Endodermal cell (in vitro differentiated cells): ENCODE data around the gene SKIL. TPM values are rescaled to one million over a fixed set of nuclear protein-coding genes. Genes with fewer than 3 reads are reported as not detected.

Experiments
- DNase-seq: peaks from one replicate; pipeline ENCODE4 v3.0.0-alpha.2; 2017
- H3K27ac ChIP-seq: 2 replicates; pipeline ENCODE4 v1.5.1; 2013; ENCODE audit warnings: mild to moderate bottlenecking, low read depth, low read length, moderate library complexity
- H3K27me3 ChIP-seq: 2 replicates; pipeline ENCODE4 v1.6.1; 2013; ENCODE audit warnings: mild to moderate bottlenecking, low read length, moderate library complexity; ENCODE audit not compliant: insufficient read depth, control insufficient read depth, poor library complexity, severe bottlenecking
- H3K36me3 ChIP-seq: 2 replicates; pipeline ENCODE4 v1.7.0; 2013; ENCODE audit warnings: mild to moderate bottlenecking, low read length, moderate library complexity; ENCODE audit not compliant: control insufficient read depth, insufficient read depth
- H3K4me1 ChIP-seq: one replicate; pipeline ENCODE4 v1.7.0; 2013; ENCODE audit warnings: low read length; ENCODE audit not compliant: control insufficient read depth, insufficient read depth
- H3K4me3 ChIP-seq: 2 replicates; pipeline ENCODE4 v1.5.1; 2013; ENCODE audit warnings: mild to moderate bottlenecking, low read length, moderate library complexity
- H3K9ac ChIP-seq: 2 replicates; pipeline ENCODE4 v1.6.1; 2013; ENCODE audit warnings: mild to moderate bottlenecking, low read length, moderate library complexity; ENCODE audit not compliant: poor library complexity, severe bottlenecking; ENCODE audit errors: extremely low read depth
- H3K9me3 ChIP-seq: 2 replicates; pipeline ENCODE4 v1.6.1; 2013; ENCODE audit warnings: mild to moderate bottlenecking, low read length, moderate library complexity; ENCODE audit not compliant: control insufficient read depth
- H3K27ac Mint-ChIP-seq: 2 replicates; pipeline ENCODE4 v1.8.0; 2020; ENCODE audit warnings: mixed read lengths
- H3K27me3 Mint-ChIP-seq: 2 replicates; pipeline ENCODE4 v1.8.0; 2021; ENCODE audit warnings: mild to moderate bottlenecking, mixed read lengths; ENCODE audit not compliant: insufficient read depth
- H3K36me3 Mint-ChIP-seq: 2 replicates; pipeline ENCODE4 v1.8.0; 2020; ENCODE audit warnings: low read depth, mixed read lengths
- H3K4me1 Mint-ChIP-seq: 2 replicates; pipeline ENCODE4 v1.8.0; 2020; ENCODE audit warnings: mixed read lengths
- H3K4me3 Mint-ChIP-seq: 2 replicates; pipeline ENCODE4 v1.8.0; 2020; ENCODE audit warnings: mild to moderate bottlenecking, moderate library complexity, mixed read lengths
- H3K9me3 Mint-ChIP-seq: 2 replicates; pipeline ENCODE4 v1.8.0; 2020; ENCODE audit warnings: mild to moderate bottlenecking, mixed read lengths
- CTCF ChIP-seq: fragments of 200-600 bp; sonication (generic); conservative IDR thresholded peaks from 2 replicates; pipeline ENCODE4 v1.5.0; 2021; ENCODE audit warnings: antibody characterized with exemption, mild to moderate bottlenecking
- microRNA-seq: library from miRNA; unstranded; fragments of <30 nt; microRNA quantifications from one replicate; pipeline ENCODE4 v1.2.0, GENCODE V29; 2020; ENCODE audit warnings: borderline microRNAs expressed
- total RNA-seq, 2 donors: library from RNA; stranded (reverse); fragmentation: NEBNext Ultra II Directional in 1 of 2; extraction: Animal tissue kit (Norgen Biotek cat#: 25700) in 1 of 2; gene quantifications; 2 replicates in 1 of 2; 3 replicates in 1 of 2; pipeline ENCODE4 v1.2.1, GENCODE V29; 2021

Gene SKIL
- total RNA-seq, 2 donors from 2014 or later = 147 to 174 TPM

- H3K27me3 Mint-ChIP-seq = peaks cover 3% of the 10 kb centered on the region
- no peak for TF ChIP-seq CTCF
- peaks cover under 1% of the 10 kb centered on the region for H3K4me1 ChIP-seq
- no peak overlapping the region for H3K27ac Mint-ChIP-seq
- no peaks in the 10 kb centered on the region for H3K9me3 ChIP-seq
- H3K9me3 Mint-ChIP-seq = no peaks in the 10 kb centered on the region
- no peak overlapping the region for H3K4me3 Mint-ChIP-seq
- no peak for DNase-seq
- no peak overlapping the region for H3K9ac ChIP-seq
- peaks cover 1% of the 10 kb centered on the region for H3K4me1 Mint-ChIP-seq
- H3K27me3 ChIP-seq = no peaks in the 10 kb centered on the region
- H3K4me3 ChIP-seq = no peak overlapping the region
- no peaks in the 10 kb centered on the region for H3K36me3 Mint-ChIP-seq
- H3K36me3 ChIP-seq = no peaks in the 10 kb centered on the region
- no peak overlapping the region for H3K27ac ChIP-seq
Measured at GRCh38 chr3:170443457-170443856, 85.9 kb downstream of the SKIL start.

Small RNAs within 50 kb of the gene (microRNA-seq; reads per million reads assigned to microRNA genes)
- not detected for gene MIR6828

Other genes starting within 250 kb of the SKIL start
- gene PHC3, start 176.0 kb upstream of the SKIL start, total RNA-seq = 10 to 100 TPM; 22.9 to 27.5 TPM
- gene PRKCI, start 135.3 kb upstream of the SKIL start, total RNA-seq = 100 to 1,000 TPM in 1 of 2 donors, 10 to 100 TPM in 1; 81.9 to 103 TPM
- 10 to 100 TPM; 15.3 to 26.1 TPM for gene CLDN11, start 61.2 kb downstream of the SKIL start, total RNA-seq
- gene SLC7A14, start 228.4 kb downstream of the SKIL start, total RNA-seq = under 1 TPM; 0.29 to 0.42 TPM